HG03025 (cell line): Measurements from ENCODE around the gene SDC1.
A peak's percentile ranks its signal among the peaks of the same experiment; 100 is the strongest.

ENCODE experiments used
- ATAC-seq: cut with Tn5 transposase; IDR thresholded peaks from one replicate; pipeline ENCODE4 v1.9.1; 2021; ENCODE audit warnings: mild to moderate bottlenecking, moderate library complexity; ENCODE audit not compliant: unreplicated experiment, low FRiP score

The SDC1 gene

GRCh38 chr2:20215183-20216040, 9.5 kb downstream of the SDC1 start:
- no peak for ATAC-seq

DNA sequence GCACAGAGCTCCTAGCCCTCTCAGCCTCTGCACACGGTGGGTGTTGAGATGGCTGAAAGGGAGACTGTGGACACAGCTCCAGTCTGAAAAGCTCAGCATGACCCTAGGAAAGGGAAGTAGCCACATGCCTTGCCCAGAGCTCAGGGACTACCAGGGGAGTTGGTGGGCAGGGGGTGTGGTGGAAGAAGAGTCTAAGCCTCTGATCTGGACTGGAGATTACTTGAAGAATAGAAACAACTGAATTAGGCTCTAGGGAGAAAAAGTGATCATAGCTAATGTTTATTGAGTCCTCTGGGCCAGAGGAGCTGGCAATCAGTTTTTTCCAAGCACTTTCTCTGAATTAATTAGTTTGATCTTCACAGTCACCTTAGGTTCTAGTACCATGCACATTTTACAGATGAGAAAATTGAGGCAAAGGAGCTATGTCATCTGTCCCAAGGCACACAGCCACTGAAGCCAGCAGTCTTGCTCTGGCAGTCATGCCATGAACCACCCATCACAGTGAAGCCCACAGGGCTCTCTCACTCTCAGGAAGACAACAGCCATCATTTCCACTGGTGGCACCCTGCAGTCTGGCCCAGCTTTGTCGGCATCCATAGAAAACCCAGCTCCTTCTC, 10.3 kb downstream of the SDC1 start:
- ATAC-seq = no peak

DNA sequence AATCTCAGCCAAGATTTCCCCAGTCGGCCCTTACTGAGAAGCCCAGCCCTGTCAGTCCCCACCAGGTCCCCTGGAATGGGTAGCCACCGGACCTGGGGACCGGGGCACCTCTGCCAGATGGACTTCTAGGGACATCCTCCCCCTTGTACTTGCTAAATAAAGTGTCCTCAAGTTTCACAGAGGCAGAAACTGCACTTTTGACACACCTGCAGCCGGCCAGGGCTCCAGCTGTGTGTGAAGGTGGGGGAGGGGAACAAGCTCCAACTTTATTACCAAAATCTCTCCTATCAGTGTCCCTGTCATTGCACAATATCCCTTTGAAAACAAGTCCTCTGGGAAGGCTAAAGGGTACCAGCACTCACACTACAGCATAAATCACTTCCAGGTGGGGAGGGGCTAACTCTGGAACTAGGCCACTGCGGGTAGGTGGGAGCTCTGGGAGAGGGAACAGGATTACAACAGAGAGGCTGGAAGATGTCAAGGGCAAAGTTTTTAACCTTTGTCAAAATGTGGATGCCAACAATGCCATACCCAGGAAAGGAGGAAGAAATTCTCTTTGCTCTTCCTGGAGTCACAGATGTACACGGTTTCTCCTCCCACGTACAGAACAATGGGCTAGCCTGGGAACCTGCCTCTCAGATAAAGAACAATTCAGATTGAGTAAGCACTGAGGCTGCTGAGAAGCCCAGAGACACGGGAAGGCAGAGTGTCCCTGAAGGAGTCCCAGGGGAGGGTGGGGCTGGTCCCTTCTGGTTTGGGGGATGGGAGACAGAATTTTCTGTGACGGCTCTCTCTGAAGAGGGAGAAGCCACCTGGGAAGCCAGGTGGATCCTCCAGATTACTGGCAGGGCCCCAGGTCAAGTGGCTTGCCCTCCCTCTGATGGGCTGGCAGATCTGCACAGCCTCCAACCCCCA, 11.0 kb downstream of the SDC1 start:
- no peak for ATAC-seq

DNA sequence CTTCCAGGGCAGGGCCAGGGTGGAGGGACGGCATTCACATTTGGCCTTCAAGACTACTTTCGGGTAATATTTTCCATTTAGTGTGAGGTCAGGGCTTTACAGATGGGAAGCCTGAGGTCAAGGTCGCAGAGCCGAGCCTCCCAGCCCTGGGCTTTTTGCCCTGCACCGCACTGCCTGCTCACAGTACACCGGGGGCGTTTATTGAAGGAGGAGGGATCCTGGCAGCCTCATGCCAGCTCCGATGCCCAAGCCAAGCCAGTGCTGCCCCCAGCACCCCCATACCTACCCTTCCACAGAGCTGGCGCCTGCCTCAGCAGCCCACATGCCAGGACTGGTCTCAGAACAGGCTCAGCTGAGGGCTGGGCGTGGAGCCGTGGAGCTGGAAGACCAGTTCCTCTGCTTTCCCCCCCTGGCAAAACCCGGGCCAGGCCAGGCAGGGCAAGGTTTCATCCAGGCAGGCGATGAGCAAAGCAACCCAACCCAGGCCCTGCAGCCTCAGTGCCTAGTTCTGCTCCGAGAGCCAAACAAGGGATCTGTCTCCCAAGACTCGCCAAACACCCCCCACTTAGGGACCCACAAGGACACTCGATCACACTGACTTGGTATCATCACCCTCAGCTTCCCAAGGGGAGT, 11.9 kb downstream of the SDC1 start:
- no peak for ATAC-seq

- no peak for ATAC-seq
Measured at GRCh38 chr2:20212459-20212870, 12.5 kb downstream of the SDC1 start.

DNA sequence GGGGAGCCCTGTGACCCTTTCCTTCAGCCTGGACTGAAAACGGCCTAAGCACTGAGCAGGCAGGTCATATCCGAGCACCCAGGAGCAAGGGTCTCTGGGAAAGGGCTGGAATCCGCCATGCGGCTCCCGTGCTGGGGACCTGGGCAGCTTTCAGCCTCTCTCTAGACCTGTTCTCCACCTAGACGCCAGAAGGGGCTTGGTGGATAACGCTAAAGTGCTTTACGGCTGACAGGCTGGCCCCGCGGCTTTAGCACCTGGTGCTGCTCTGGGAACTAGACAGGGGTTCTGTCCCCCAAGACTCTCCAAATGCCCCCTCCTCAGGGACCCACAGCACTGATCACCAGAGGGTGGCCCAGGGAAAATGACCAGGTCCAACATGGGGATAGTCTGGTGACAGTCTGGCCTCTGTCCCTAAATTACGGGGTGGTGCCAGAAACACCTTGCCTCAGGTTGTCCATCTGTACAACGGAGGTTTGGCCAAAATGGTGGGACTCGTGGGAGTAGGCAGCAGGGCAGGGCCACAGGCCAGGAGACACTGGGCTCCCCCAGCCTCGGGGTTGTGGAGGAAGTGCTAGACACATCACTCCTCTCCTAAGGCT, 13.0 kb downstream of the SDC1 start:
- ATAC-seq = no peak

DNA sequence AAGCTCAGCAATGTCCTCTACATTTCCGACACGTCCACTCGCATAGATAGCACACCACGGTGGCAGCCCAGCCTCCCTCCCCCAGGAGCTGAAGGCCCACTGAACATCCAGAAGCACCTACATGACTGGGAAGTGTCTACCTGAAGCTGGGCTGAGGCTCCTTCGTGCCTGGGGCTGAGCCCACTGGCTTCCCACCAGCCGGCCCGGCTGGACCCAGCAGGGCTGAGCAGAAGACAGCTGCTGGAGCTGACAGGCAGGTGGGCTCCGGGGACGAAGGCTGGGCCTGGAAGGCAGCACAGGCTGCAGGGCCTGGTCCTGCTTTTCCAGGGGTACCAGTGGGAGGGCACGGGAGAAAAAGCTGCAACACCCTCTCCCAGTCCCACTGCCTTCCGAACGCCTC, 13.5 kb downstream of the SDC1 start:
- no peak for ATAC-seq

DNA sequence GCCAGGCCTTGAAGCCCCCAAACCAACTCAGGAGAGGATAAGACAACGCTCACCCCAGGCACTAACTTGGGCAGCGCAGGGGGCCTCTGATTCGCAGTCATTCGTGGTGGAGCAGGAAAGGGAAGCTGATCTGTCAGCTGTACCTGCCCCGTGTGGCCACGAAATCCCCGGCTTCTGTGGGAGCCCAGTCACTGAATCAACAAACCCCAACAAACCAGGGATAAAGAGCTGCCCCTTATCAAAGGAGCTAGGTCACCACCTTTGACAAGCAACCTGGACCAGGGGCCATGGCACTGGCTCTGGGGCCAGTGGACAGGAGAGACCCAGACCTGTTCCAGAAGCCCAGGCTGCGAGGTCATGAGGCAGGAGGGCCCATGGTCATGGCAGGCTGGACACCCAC, 14.5 kb downstream of the SDC1 start:
- ATAC-seq = no peak

DNA sequence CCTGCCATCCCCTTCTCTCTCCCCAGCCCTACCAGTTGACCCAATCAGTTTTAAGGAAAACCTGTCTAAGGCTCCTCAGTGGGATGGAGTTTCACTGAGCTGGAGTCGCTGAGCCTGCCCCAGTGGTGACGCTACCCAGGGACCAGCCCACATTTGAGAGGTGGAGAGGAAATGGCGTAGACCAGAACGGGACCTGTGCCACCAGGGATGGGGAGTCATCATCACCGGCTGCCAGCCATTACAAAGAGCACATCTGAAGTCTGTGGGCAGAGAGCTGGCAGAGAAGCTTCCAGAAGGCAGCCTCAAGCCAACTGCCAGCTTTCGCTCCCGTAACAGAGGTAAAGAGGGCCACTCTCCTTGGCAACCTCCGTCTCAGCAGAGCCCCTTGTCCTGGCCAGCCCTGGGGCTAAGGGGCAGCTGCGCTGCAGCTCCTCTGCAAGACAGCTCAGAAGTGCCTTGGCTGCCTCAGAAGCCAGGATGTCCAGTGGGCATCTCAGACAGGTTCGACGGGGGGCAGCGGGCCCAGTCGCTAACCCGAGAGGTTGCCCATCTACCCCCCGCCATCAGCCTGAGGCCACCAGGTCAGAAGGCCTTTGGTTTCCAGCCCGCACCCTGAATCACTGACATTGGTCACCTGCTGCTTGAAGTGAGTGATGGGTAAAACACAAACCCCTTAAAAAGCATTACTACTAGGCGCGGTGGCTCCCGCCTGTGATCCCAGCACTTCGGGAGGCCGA, 15.4 kb downstream of the SDC1 start:
- no peak for ATAC-seq

DNA sequence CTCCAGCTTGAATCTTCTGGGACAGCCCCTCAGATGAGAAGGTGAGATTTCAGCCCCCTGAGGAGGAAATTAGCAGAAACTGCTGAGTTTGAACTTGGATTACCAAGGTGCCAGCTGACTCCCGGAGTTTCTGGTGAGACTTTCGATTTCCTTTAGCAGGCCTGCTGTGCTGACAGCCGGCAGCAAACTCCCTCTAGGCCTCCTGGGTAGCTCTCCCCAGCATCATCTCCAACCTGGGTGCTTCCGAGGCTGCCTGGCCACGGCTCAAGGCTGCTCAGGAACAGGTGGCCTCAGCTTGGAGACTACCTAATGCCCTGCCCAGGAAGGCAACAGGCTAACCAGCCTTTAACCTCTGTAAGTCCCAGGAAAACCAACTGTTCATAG, 16.5 kb downstream of the SDC1 start:
- no peak for ATAC-seq

DNA sequence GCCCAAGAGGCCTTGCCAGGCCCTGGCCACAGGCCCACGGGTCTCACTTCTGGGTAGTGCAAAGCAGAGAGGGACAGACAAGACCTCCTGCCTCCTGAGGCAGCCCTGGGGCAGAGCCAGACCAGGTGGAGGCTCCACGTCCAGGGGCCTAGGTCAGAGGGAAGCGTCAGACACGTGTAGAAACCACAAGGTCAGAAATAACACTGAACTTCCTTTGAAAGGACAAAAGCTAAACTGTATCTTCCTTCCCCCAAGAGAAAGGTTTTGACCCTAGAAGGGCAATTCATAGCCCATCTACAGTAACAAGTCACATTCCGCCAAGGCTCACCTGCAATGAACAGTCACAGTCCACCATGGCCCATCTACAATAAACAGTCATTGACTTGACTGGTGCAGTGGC, 17.9 kb downstream of the SDC1 start:
- ATAC-seq = peak; percentile 55

- no peak for ATAC-seq
Measured at GRCh38 chr2:20205915-20206524, 18.9 kb downstream of the SDC1 start.

DNA sequence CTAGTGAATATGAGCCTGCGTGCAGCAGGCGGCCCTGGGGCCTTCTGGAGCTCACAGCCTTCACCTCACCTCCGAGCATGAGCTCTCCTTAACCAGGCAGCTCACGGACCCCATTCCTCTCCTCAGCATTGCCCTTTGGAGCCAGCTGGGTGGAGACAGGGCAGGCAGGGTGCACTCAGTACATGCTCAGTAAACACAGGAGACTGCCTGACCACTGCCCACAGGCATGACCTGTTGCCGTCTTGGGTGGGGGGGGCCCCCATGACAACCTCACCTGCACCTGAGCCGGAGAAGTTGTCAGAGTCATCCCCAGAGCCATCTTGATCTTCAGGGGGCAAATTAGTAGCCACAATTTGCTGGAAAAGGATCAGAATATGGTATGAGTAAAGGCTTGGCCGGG, 19.9 kb downstream of the SDC1 start:
- no peak for ATAC-seq

DNA sequence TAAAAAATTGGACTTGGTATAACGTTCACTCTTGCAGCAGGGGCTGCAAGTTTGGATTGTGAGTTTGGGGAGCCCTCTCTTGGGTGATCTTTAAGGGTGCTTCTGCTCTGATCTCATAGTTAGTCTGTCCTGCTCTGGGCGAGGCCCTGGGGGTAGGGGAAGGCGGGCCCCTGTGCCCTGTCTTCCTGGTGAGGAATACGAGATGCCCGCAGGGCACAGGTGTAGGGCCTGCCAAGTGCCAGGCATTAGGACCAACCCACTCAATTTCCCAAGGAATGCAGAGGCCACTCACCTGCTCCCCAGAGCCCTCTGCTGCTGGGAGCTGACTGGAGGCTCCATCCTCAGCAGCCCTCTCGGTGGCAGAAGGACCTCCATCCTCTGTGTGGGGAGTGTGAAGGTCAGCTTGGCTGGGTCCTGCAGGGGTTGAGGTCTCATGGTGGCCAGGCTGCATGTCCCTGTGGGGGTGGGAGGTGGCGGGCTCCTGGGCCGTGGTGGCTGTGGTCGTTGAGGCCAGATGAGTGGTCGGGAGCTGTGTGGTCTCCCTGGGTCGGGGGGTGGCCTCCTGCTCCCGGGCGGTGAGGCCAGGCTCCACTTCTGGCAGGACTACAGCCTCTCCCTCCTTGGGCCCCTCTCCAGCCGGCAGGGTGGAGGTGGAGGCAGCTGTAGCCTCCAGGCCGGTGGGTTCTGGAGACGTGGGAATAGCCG, 21.3 kb downstream of the SDC1 start:
- no peak for ATAC-seq

- no peak for ATAC-seq
Measured at GRCh38 chr2:20203072-20203471, 21.9 kb downstream of the SDC1 start.

GRCh38 chr2:20201671-20202070, 23.3 kb downstream of the SDC1 start:
- no peak for ATAC-seq

DNA sequence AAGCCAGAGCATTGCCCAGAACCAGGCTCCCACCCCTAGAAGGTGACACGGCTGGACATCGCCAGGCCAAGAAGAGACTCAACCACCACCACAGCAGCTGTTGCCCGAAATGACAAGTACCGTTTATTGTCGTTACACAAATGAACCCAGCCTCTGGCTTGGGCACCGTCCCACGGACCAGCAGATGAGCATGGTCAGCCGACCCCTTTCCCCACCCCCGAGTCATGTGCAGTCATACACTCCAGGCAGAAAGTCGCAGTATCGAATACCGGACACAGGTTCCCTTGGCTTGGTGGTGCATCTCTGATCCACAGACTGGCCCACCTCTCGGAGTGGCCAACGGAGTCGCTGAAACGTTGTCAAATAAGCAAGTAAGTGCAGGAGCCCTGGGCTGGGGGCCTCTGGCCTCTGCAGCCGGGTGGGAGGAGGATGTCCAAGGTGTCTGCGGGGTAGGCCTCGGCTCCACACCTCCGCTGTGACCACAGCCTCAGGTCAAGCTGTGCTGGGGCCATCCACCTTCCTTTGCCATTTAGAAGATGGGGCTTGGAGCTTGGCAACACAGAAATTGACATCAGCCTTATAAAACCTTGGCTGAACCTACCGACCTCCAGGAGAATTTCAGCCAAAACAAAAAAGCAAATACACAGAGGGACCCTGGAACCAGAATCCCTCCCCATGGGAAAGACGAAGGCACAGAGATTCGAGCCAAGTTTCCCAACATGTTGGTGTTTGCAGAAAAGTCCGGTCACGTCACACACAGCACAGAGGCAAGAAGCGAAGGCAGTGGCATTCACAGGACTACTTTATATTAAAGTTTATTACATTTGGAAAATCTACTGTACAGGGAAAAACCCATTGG, 24.0 kb downstream of the SDC1 start:
- no peak for ATAC-seq
